ENCODE data around the gene FADS6. TPM values are rescaled to one million over a fixed set of nuclear protein-coding genes. Genes with fewer than 3 reads are reported as not detected.
"Not testable (repeated sequence)": the region's sequence is repeated elsewhere in the genome, so short reads cannot be mapped to it uniquely, and the experiment has no call there.

The FADS6 gene
- total RNA-seq, 2 donors from 2014 or later = 4.7 to 5.7 TPM

DNA sequence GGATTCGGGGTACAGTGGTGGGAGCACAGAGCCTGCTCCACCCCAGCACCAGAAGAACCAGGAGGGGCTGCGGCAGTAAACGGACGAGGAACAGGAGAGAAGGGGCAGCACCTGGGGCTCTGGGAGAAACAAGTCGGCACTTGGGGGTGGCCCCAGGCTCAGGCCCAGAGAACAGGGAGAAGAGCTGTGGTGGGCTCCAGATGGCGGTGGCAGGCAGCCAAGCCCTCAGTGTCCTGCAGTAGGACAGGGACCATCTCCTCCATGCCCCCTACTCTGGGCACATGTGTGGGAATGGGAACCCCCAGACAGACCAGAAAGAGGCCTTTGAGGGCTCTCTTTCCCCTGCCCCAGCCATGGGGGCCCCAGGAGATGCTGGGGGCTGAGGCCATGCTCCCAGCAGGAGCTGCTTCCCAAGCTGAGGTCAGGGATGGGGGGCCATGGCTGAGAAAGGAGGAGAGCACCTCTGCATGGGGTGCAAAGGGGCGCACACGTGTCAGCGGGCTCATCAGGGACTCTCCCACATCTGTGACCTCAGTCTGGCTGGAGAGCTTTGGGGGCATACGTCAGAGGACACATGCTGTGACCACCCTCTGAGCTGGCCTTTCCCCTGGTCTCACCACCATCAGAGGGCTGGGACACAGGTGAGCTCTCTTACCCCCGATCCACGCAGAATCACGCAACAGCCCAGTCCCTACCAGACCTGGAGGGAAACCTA lies 22.9 kb upstream of the FADS6 start:
- no peaks in the 10 kb centered on the region for H3K4me1 ChIP-seq (ENCODE audit: control insufficient read depth, insufficient read depth, low read length)
- peaks cover under 1% of the 10 kb centered on the region for H3K27me3 ChIP-seq (ENCODE audit: control insufficient read depth, insufficient read depth, low read length, poor library complexity, severe bottlenecking)
- H3K36me3 ChIP-seq (ENCODE audit: control insufficient read depth, insufficient read depth, low read length) = no peaks in the 10 kb centered on the region
- Mint-ChIP-seq H3K9me3 (peaks cover 4% of the 10 kb centered on the region), H3K27me3 (ENCODE audit: insufficient read depth) (peaks cover 34% of the 10 kb centered on the region), H3K4me3 (no peak overlapping the region), H3K27ac (no peak overlapping the region), H3K4me1 (peaks cover 2% of the 10 kb centered on the region), H3K36me3 (ENCODE audit: low read depth) (no peaks in the 10 kb centered on the region)
- no peak overlapping the region for H3K9ac ChIP-seq (ENCODE audit: extremely low read depth, low read length, poor library complexity, severe bottlenecking)
- TF ChIP-seq, protein P1, sequence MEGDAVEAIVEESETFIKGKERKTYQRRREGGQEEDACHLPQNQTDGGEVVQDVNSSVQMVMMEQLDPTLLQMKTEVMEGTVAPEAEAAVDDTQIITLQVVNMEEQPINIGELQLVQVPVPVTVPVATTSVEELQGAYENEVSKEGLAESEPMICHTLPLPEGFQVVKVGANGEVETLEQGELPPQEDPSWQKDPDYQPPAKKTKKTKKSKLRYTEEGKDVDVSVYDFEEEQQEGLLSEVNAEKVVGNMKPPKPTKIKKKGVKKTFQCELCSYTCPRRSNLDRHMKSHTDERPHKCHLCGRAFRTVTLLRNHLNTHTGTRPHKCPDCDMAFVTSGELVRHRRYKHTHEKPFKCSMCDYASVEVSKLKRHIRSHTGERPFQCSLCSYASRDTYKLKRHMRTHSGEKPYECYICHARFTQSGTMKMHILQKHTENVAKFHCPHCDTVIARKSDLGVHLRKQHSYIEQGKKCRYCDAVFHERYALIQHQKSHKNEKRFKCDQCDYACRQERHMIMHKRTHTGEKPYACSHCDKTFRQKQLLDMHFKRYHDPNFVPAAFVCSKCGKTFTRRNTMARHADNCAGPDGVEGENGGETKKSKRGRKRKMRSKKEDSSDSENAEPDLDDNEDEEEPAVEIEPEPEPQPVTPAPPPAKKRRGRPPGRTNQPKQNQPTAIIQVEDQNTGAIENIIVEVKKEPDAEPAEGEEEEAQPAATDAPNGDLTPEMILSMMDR (conservative IDR thresholded peaks at IDR 0.05) = no peak
- WGBS, 2 experiments (ENCODE audit: insufficient coverage in 1 of 2, insufficient read length in 1 of 2) = 89 to 95% methylated on average over 6 to 13 of the region's 13 CpGs
- H3K27ac ChIP-seq (ENCODE audit: low read depth, low read length) = no peak overlapping the region
- DNase-seq = no peak
- no peak overlapping the region for H3K4me3 ChIP-seq (ENCODE audit: low read length)
- H3K9me3 ChIP-seq (ENCODE audit: control insufficient read depth, low read length) = no peaks in the 10 kb centered on the region

DNA sequence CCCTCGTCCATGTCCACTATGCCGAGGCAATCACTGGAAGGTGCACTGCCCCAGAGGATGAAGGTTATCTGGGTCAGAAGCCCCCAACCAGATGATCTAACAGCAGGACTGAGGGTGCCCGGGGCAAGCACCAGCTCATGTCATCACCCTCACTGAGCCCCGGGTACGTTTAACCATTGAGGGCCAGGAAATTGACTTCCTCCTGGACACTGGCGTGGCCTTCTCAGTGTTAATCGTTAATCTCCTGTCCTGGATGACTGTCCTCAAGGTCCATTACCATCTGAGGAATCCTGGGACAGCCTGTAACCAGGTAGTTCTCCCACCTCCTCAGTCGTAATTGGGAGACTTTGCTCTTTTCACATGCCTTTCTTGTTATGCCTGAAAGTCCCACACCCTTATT lies 18.0 kb upstream of the FADS6 start:
- H3K4me1 Mint-ChIP-seq = peaks cover 14% of the 10 kb centered on the region
- H3K9me3 Mint-ChIP-seq; H3K27me3 ChIP-seq (ENCODE audit: control insufficient read depth, insufficient read depth, low read length, poor library complexity, severe bottlenecking); H3K4me3 Mint-ChIP-seq; H3K36me3 Mint-ChIP-seq (ENCODE audit: low read depth); H3K9me3 ChIP-seq (ENCODE audit: control insufficient read depth, low read length); H3K4me1 ChIP-seq (ENCODE audit: control insufficient read depth, insufficient read depth, low read length); H3K27ac ChIP-seq (ENCODE audit: low read depth, low read length); H3K36me3 ChIP-seq (ENCODE audit: control insufficient read depth, insufficient read depth, low read length); H3K9ac ChIP-seq (ENCODE audit: extremely low read depth, low read length, poor library complexity, severe bottlenecking); DNase-seq; H3K27ac Mint-ChIP-seq; H3K4me3 ChIP-seq (ENCODE audit: low read length): not testable (repeated sequence)
- peaks cover 23% of the 10 kb centered on the region for H3K27me3 Mint-ChIP-seq (ENCODE audit: insufficient read depth)
- 87 to 95% methylated on average over 4 to 8 of the region's 8 CpGs for WGBS, 2 experiments (ENCODE audit: insufficient coverage in 1 of 2, insufficient read length in 1 of 2)

DNA sequence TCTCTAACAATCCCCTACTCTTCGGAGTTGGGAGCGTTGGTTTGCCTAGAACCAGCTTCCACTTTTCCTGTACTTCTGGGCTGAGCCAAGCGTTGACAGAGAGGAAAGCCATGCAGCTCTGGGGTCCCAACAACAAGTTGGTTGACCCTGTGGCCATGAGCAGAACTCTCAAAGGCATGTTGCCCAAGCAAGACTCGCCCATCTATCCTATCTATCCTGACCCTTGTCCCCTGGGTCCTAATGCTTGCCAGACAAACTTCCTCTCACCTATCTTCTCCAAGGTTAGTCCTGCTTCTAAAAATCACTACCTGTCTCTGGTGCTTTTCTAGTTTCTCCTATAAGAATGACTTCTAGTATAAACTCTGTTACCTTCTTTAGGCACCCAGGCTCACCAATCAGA lies 15.7 kb upstream of the FADS6 start:
- TF ChIP-seq, protein P1 (conservative IDR thresholded peaks at IDR 0.05) = peak; percentile 32
- Mint-ChIP-seq H3K27me3 (ENCODE audit: insufficient read depth) (peaks cover 16% of the 10 kb centered on the region), H3K4me1 (peaks cover 14% of the 10 kb centered on the region)
- H3K9ac ChIP-seq (ENCODE audit: extremely low read depth, low read length, poor library complexity, severe bottlenecking); H3K9me3 Mint-ChIP-seq; H3K27ac Mint-ChIP-seq; H3K4me3 Mint-ChIP-seq; H3K36me3 Mint-ChIP-seq (ENCODE audit: low read depth); H3K9me3 ChIP-seq (ENCODE audit: control insufficient read depth, low read length); H3K4me3 ChIP-seq (ENCODE audit: low read length); H3K27ac ChIP-seq (ENCODE audit: low read depth, low read length); H3K36me3 ChIP-seq (ENCODE audit: control insufficient read depth, insufficient read depth, low read length); H3K4me1 ChIP-seq (ENCODE audit: control insufficient read depth, insufficient read depth, low read length); H3K27me3 ChIP-seq (ENCODE audit: control insufficient read depth, insufficient read depth, low read length, poor library complexity, severe bottlenecking): not testable (repeated sequence)
- DNase-seq = peak; percentile 76
- WGBS, 2 experiments (ENCODE audit: insufficient coverage in 1 of 2, insufficient read length in 1 of 2) = 57 to 69% methylated on average over 4 of the region's 4 CpGs

DNA sequence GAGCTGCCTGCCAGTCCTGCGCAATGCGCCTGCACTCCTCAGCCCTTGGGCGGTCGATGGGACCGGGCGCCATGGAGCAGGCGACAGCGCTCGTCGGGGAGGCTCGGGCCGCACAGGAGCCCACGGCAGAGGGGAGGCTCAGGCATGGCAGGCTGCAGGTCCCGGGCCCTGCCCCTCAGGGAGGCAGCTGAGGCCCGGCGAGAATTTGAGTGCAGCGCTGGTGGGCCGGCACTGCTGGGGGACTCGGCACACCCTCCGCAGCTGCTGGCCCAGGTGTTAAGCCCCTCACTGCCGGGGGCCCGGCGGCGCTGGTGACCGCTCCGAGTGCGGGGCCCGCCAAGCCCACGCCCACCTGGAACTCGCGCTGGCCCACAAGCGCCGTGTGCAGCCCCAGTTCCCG lies 13.6 kb upstream of the FADS6 start:
- no peaks in the 10 kb centered on the region for H3K36me3 Mint-ChIP-seq (ENCODE audit: low read depth)
- H3K27me3 Mint-ChIP-seq (ENCODE audit: insufficient read depth) = peaks cover 11% of the 10 kb centered on the region
- DNase-seq = no peak
- TF ChIP-seq, protein P1 (conservative IDR thresholded peaks at IDR 0.05) = no peak
- 93 to 98% methylated on average over 28 to 34 of the region's 34 CpGs for WGBS, 2 experiments (ENCODE audit: insufficient coverage in 1 of 2, insufficient read length in 1 of 2)
- Histone ChIP-seq H3K4me3 (ENCODE audit: low read length) (no peak overlapping the region), H3K9ac (ENCODE audit: extremely low read depth, low read length, poor library complexity, severe bottlenecking) (no peak overlapping the region), H3K27me3 (ENCODE audit: control insufficient read depth, insufficient read depth, low read length, poor library complexity, severe bottlenecking) (peaks cover 2% of the 10 kb centered on the region), H3K27ac (ENCODE audit: low read depth, low read length) (no peak overlapping the region), H3K4me1 (ENCODE audit: control insufficient read depth, insufficient read depth, low read length) (no peaks in the 10 kb centered on the region), H3K9me3 (ENCODE audit: control insufficient read depth, low read length) (no peaks in the 10 kb centered on the region), H3K36me3 (ENCODE audit: control insufficient read depth, insufficient read depth, low read length) (no peaks in the 10 kb centered on the region)
- H3K27ac Mint-ChIP-seq = no peak overlapping the region
- H3K9me3 Mint-ChIP-seq = peaks cover 5% of the 10 kb centered on the region
- H3K4me3 Mint-ChIP-seq = no peak overlapping the region
- H3K4me1 Mint-ChIP-seq = peaks cover 14% of the 10 kb centered on the region

DNA sequence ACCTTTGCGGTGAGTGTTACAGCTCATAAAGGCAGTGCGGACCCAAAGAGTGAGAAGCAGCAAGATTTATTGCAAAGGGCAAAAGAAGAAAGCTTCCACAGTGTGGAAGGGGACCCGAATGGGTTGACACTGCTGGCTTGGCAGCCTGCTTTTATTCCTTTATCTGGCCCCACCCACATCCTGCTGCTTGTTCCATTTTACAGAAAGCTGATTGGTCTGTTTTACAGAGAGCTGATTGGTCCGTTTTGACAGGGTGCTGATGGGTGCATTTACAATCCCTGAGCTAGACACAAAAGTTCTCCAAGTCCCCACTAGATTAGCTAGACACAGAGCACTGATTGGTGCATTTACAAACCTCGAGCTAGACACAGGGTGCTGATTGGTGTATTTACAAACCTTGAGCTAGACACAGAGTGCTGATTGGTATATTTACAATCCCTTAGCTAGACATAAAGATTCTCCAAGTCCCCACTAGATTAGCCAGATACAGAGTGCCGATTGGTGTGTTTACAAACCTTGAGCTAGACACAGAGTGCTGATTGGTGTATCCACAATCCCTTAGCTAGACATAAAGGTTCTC lies 12.9 kb upstream of the FADS6 start:
- not testable (repeated sequence) for H3K27me3 ChIP-seq (ENCODE audit: control insufficient read depth, insufficient read depth, low read length, poor library complexity, severe bottlenecking); H3K27ac Mint-ChIP-seq; H3K4me3 Mint-ChIP-seq; H3K4me1 ChIP-seq (ENCODE audit: control insufficient read depth, insufficient read depth, low read length); H3K9ac ChIP-seq (ENCODE audit: extremely low read depth, low read length, poor library complexity, severe bottlenecking); H3K36me3 ChIP-seq (ENCODE audit: control insufficient read depth, insufficient read depth, low read length); H3K9me3 ChIP-seq (ENCODE audit: control insufficient read depth, low read length); H3K36me3 Mint-ChIP-seq (ENCODE audit: low read depth); H3K4me3 ChIP-seq (ENCODE audit: low read length); DNase-seq; H3K9me3 Mint-ChIP-seq; H3K27ac ChIP-seq (ENCODE audit: low read depth, low read length)
- Mint-ChIP-seq H3K4me1 (peaks cover 14% of the 10 kb centered on the region), H3K27me3 (ENCODE audit: insufficient read depth) (peaks cover 15% of the 10 kb centered on the region)
- WGBS, 2 experiments (ENCODE audit: insufficient coverage in 1 of 2, insufficient read length in 1 of 2) = 89 to 91% methylated on average over 3 to 6 of the region's 6 CpGs
